A549 (cell line): Measurements from ENCODE around the gene MORF4L1. TPM values are rescaled to one million over a fixed set of nuclear protein-coding genes. Genes with fewer than 3 reads are reported as not detected.

Experiments
- ATAC-seq, 2 experiments: fragments of 200-7000 bp in 1 of 2; fragments of >200 bp in 1 of 2; cut with Nextera tagmentation in 1 of 2; cut with Tn5 transposase in 1 of 2; 3 replicates each; pipeline versions ENCODE4 v1.8.0 to v1.9.1; 2018 to 2020; ENCODE audit warnings: mild to moderate bottlenecking in 1 of 2, moderate library complexity in 1 of 2
- CTCF ChIA-PET: fragments of 300-600 bp; sonication (Branson Sonifier 250); formaldehyde crosslinking; extraction: SDS; loops from one replicate; lab custom pipeline; 2021; ENCODE audit warnings: antibody characterized with exemption, inconsistent platforms; lab: Yijun Ruan, JAX
- POLR2A ChIA-PET: fragments of 350-600 bp; formaldehyde crosslinking; extraction: SDS; loops from one replicate; lab custom pipeline; 2021; ENCODE audit warnings: antibody characterized with exemption, inconsistent platforms; lab: Yijun Ruan, JAX
- DNase-seq, 2 experiments: peaks; one replicate each; pipeline versions ENCODE4 v3.0.0 to v3.0.0-alpha.2; 2011 to 2016; ENCODE audit warnings: low read depth in 1 of 2, low spot score in 1 of 2
- FAIRE-seq: peaks from 2 replicates; lab custom pipeline; 2011; peaks lifted over from hg19 to GRCh38; lab: Jason Lieb, UNC
- H3K27ac ChIP-seq, 2 experiments: fragments of >200 bp; sonication (Bioruptor Twin); formaldehyde crosslinking; 3 replicates each; pipeline ENCODE4 v1.5.1; 2016 to 2017
- H3K4me1 ChIP-seq: fragments of >200 bp; sonication (Bioruptor Twin); formaldehyde crosslinking; 3 replicates; pipeline ENCODE4 v1.6.1; 2016
- H3K4me2 ChIP-seq: fragments of >200 bp; sonication (Bioruptor Twin); formaldehyde crosslinking; 3 replicates; pipeline ENCODE4 v1.6.1; 2016
- H3K4me3 ChIP-seq: fragments of >200 bp; sonication (Bioruptor Twin); formaldehyde crosslinking; 3 replicates; pipeline ENCODE4 v1.5.1; 2016
- H3K9me3 ChIP-seq: fragments of >200 bp; sonication (Bioruptor Twin); formaldehyde crosslinking; 3 replicates; pipeline ENCODE4 v1.6.1; 2016
- CBX2 ChIP-seq: fragments of 200-600 bp; sonication (generic); IDR thresholded peaks from 2 replicates; pipeline ENCODE4 v1.6.1; 2016; ENCODE audit warnings: low read depth, mild to moderate bottlenecking, borderline replicate concordance
- CBX8 ChIP-seq: fragments of 200-600 bp; sonication (generic); IDR thresholded peaks from 2 replicates; pipeline ENCODE4 v1.6.1; 2016
- EHF ChIP-seq: fragments of 250-450 bp; sonication (Bioruptor Pico); IDR thresholded peaks from 2 replicates; pipeline ENCODE4 v1.5.0; 2020; ENCODE audit warnings: mild to moderate bottlenecking
- EHMT2 ChIP-seq: fragments of 200-600 bp; sonication (generic); IDR thresholded peaks from 2 replicates; pipeline ENCODE4 v1.6.1; 2016; ENCODE audit warnings: antibody characterized with exemption, low read depth, mild to moderate bottlenecking, moderate library complexity
- FOSL2 ChIP-seq, 2 experiments: fragments of 450-650 bp in 1 of 2; fragments of >200 bp in 1 of 2; sonication (Bioruptor Twin) in 1 of 2; formaldehyde crosslinking; IDR thresholded peaks; 2 replicates each; pipeline versions ENCODE4 v1.5.0 to v1.6.1; 2016 to 2020; ENCODE audit warnings: mild to moderate bottlenecking in 1 of 2, moderate library complexity in 1 of 2
- HEYL ChIP-seq: fragments of 250-450 bp; sonication (Bioruptor Pico); IDR thresholded peaks from 2 replicates; pipeline ENCODE4 v1.8.0; 2021; ENCODE audit warnings: mild to moderate bottlenecking, moderate library complexity
- MAFK ChIP-seq: fragments of 450-650 bp; IDR thresholded peaks from 2 replicates; pipeline ENCODE4 v1.6.1; 2014; ENCODE audit not compliant: partially characterized antibody
- NR3C1 ChIP-seq: fragments of >200 bp; sonication (Bioruptor Twin); formaldehyde crosslinking; IDR thresholded peaks from 3 replicates; pipeline ENCODE4 v1.6.1; 2017
- POLR2AphosphoS2 ChIP-seq: conservative IDR thresholded peaks from 2 replicates; pipeline ENCODE4 v1.6.1; 2012; ENCODE audit warnings: low read length, improper control_type of control experiment, inconsistent platforms
- RAD21 ChIP-seq, 2 experiments: fragments of >200 bp in 1 of 2; sonication (Bioruptor Twin) in 1 of 2; formaldehyde crosslinking in 1 of 2; IDR thresholded peaks in 1 of 2; conservative IDR thresholded peaks in 1 of 2; 2 replicates in 1 of 2; 3 replicates in 1 of 2; pipeline ENCODE4 v1.6.1; 2012 to 2018; ENCODE audit warnings: inconsistent platforms in 1 of 2
- RFX5 ChIP-seq: fragments of 450-650 bp; IDR thresholded peaks from 2 replicates; pipeline ENCODE4 v1.7.1; 2014; ENCODE audit warnings: antibody characterized with exemption, mild to moderate bottlenecking, moderate library complexity
- RNF2 ChIP-seq: fragments of 200-600 bp; sonication (generic); IDR thresholded peaks from 2 replicates; pipeline ENCODE4 v1.6.1; 2016; ENCODE audit warnings: low read depth, mild to moderate bottlenecking, antibody characterized with exemption, moderate library complexity, borderline replicate concordance
- TFCP2L1 ChIP-seq: fragments of 250-450 bp; sonication (Bioruptor Pico); IDR thresholded peaks from 2 replicates; pipeline ENCODE4 v1.5.0; 2021; ENCODE audit warnings: mild to moderate bottlenecking
- ZNF302 ChIP-seq: fragments of 250-450 bp; sonication (Bioruptor Pico); IDR thresholded peaks from 2 replicates; pipeline ENCODE4 v1.9.0; 2021; ENCODE audit warnings: inconsistent platforms, mild to moderate bottlenecking, moderate library complexity
- whole genome bisulfite sequencing: methylation state at CpG from one replicate; pipeline ENCODE4 v1.1.6; 2017; ENCODE audit errors: missing lambda C conversion rate; 5-methylcytosine and 5-hydroxymethylcytosine counted together
- polyA plus RNA-seq, 4 experiments: library from polyadenylated mRNA; depleted of rRNA in 3 of 4; stranded (reverse); fragments of >200 nt; fragmentation: RNase III in 1 of 4; extraction: RNeasy Plus Mini Kit Qiagen cat#74134 plus additional on column Dnase treatment in 1 of 4; gene quantifications; 2 replicates in 3 of 4; 3 replicates in 1 of 4; pipeline ENCODE4 v1.2.3, GENCODE V29; 2011 to 2017
- TF ChIP-seq, protein P1 (sequence below): fragments of 200-600 bp; sonication (generic); IDR thresholded peaks from 2 replicates; pipeline ENCODE4 v1.6.1; 2016; ENCODE audit warnings: antibody characterized with exemption, mild to moderate bottlenecking, moderate library complexity
- TF ChIP-seq, protein P2 (sequence below): fragments of 450-650 bp; IDR thresholded peaks from 2 replicates; pipeline ENCODE4 v1.6.1; 2014; ENCODE audit warnings: antibody characterized with exemption
- TF ChIP-seq, protein P3 (sequence below): IDR thresholded peaks from 2 replicates; pipeline ENCODE4 v1.6.1; 2012

Gene MORF4L1
- polyA plus RNA-seq, 2 of the 4 experiments (the other 2 are of a cell fraction) = 498 to 927 TPM

DNA sequence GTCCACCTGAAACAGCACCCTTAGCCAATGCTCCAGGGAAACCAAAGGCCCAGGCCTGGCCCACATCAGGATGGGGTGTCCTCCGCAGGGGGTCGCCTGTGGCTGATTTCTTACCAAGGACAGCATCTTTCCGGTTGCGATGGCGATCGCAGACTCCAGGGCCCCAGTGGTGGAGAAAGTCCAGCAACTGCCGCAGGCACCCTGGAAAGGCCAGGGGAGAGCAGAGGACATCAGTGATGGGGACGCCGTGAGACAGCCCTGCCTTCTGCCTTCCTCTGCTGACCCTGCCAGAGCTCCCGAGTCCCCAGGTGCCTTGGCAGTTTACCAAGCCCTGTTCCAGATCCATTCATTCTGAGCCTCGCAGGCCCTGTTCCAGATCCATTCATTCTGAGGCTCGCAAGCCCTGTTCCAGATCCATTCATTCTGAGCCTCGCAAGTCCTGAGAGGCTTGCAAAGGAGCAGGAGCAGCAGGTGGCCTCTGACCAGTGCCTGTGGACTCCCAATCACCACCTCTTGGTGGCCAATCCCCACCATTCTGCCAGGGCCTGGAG lies 59.6 kb downstream of the MORF4L1 start:
- Histone ChIP-seq H3K4me2 (no peak overlapping the region), H3K4me1 (peaks cover 17% of the 10 kb centered on the region), H3K9me3 (no peaks in the 10 kb centered on the region), H3K4me3 (no peak overlapping the region), H3K27ac (no peak overlapping the region)
- no peak for DNase-seq
- ChIA-PET CTCF (interaction anchor here (1.3 to 1.7 kb wide), 3 partner anchors 9 to 245 kb away, joined by 3 to 6 read pairs (median 4); no protein-coding TSS in a partner anchor), POLR2A (no interaction called here)
- 84% methylated on average over 13 of the region's 13 CpGs for WGBS
- no peak for FAIRE-seq
- no peak; a peak in 2 of 6 replicates for ATAC-seq
- no peak for TF ChIP-seq RNF2
- TF ChIP-seq, all 56 proteins: peak for 0

DNA sequence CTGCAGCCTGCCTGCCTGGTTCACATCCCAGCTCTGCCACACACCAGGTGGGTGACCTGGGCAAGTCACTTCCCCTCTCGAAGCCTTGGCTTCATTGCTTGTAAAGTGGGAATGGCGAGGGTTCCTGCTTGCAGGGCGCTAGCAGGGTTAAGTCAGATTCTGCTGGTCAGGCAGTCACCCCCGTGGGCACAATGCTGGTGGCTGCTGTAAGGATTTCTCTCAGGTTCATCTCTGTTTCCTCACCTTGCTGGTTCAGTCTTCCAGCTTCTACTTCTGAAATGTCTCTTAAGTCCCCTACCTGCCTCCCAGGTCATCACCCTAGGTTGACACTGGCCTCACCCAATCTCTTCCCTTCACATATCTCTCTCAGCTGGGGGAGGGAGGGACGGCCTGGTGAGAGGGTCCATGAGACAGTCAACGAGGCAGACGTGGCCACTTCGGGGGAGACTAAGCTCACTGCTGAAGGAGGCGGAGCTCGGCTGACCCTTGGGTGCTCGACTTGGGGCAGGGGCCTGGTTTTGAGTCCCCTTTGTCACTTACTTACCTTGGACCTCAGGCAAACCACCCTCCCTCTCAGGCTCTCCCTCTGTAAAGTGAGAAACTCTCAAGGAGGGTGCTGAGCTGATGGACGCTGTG lies 60.6 kb downstream of the MORF4L1 start:
- FAIRE-seq (no peak), ATAC-seq (no peak), DNase-seq (no peak)
- no peak overlapping the region for H3K4me3 ChIP-seq
- whole genome bisulfite sequencing = 83% methylated on average over 12 of the region's 12 CpGs
- H3K9me3 ChIP-seq = no peaks in the 10 kb centered on the region
- peaks cover 17% of the 10 kb centered on the region for H3K4me1 ChIP-seq
- TF ChIP-seq FOSL2 (IDR thresholded peaks at IDR 0.05) (no peak), FOSL2 (CRISPR knock-in tag; IDR thresholded peaks at IDR 0.05) (no peak), POLR2AphosphoS2 (no peak), CBX8 (no peak), RFX5 (no peak), EHF (CRISPR knock-in tag) (no peak), HEYL (CRISPR knock-in tag) (no peak), RNF2 (no peak), TFCP2L1 (CRISPR knock-in tag) (no peak), RAD21 (conservative IDR thresholded peaks at IDR 0.05 in 1 of 2, IDR thresholded peaks at IDR 0.05 in 1 of 2) (no peak), NR3C1 (no peak), EHMT2 (no peak), MAFK (no peak), ZNF302 (CRISPR knock-in tag) (no peak), CBX2 (no peak)
- TF ChIP-seq, protein P1, sequence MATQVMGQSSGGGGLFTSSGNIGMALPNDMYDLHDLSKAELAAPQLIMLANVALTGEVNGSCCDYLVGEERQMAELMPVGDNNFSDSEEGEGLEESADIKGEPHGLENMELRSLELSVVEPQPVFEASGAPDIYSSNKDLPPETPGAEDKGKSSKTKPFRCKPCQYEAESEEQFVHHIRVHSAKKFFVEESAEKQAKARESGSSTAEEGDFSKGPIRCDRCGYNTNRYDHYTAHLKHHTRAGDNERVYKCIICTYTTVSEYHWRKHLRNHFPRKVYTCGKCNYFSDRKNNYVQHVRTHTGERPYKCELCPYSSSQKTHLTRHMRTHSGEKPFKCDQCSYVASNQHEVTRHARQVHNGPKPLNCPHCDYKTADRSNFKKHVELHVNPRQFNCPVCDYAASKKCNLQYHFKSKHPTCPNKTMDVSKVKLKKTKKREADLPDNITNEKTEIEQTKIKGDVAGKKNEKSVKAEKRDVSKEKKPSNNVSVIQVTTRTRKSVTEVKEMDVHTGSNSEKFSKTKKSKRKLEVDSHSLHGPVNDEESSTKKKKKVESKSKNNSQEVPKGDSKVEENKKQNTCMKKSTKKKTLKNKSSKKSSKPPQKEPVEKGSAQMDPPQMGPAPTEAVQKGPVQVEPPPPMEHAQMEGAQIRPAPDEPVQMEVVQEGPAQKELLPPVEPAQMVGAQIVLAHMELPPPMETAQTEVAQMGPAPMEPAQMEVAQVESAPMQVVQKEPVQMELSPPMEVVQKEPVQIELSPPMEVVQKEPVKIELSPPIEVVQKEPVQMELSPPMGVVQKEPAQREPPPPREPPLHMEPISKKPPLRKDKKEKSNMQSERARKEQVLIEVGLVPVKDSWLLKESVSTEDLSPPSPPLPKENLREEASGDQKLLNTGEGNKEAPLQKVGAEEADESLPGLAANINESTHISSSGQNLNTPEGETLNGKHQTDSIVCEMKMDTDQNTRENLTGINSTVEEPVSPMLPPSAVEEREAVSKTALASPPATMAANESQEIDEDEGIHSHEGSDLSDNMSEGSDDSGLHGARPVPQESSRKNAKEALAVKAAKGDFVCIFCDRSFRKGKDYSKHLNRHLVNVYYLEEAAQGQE = no peak
- TF ChIP-seq, protein P2, sequence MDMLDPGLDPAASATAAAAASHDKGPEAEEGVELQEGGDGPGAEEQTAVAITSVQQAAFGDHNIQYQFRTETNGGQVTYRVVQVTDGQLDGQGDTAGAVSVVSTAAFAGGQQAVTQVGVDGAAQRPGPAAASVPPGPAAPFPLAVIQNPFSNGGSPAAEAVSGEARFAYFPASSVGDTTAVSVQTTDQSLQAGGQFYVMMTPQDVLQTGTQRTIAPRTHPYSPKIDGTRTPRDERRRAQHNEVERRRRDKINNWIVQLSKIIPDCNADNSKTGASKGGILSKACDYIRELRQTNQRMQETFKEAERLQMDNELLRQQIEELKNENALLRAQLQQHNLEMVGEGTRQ = no peak
- TF ChIP-seq, protein P3, sequence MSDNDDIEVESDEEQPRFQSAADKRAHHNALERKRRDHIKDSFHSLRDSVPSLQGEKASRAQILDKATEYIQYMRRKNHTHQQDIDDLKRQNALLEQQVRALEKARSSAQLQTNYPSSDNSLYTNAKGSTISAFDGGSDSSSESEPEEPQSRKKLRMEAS = no peak
- ChIA-PET CTCF (interaction anchor here (0.9 to 4.4 kb wide), 4 partner anchors 10 to 46 kb away, joined by 3 to 19 read pairs (median 8); no protein-coding TSS in a partner anchor), POLR2A (no interaction called here)
- no peak overlapping the region for H3K4me2 ChIP-seq
- no peak overlapping the region for H3K27ac ChIP-seq
